H1 (cell line): ENCODE data around the gene DKK2. TPM values are rescaled to one million over a fixed set of nuclear protein-coding genes. Genes with fewer than 3 reads are reported as not detected.

Experiments
- CTCF ChIA-PET: fragments of 300-600 bp; sonication (Branson Sonifier 250); formaldehyde crosslinking; loops from one replicate; lab custom pipeline; 2021; ENCODE audit not compliant: partially characterized antibody; lab: Charles Lee
- POLR2A ChIA-PET: fragments of 300-600 bp; sonication (Branson Sonifier 250); formaldehyde crosslinking; loops from one replicate; lab custom pipeline; 2021; ENCODE audit warnings: inconsistent platforms; ENCODE audit not compliant: partially characterized antibody; lab: Charles Lee
- DNase-seq, 2 experiments: peaks; one replicate each; pipeline versions ENCODE4 v3.0.0 to v3.0.0-alpha.2; 2010 to 2022; ENCODE audit warnings: low spot score in 2 of 2, low read depth in 1 of 2, mixed read lengths in 1 of 2
- FAIRE-seq: peaks from 2 replicates; lab custom pipeline; 2011; peaks lifted over from hg19 to GRCh38; lab: Jason Lieb, UNC
- H2AFZ ChIP-seq: 2 replicates; pipeline ENCODE4 v1.8.1; 2012; ENCODE audit warnings: low read length, inconsistent platforms
- H2AK5ac ChIP-seq: 2 replicates; pipeline ENCODE4 v1.6.1; 2013; ENCODE audit warnings: low read depth, low read length
- H2BK120ac ChIP-seq: replicated peaks from 2 replicates; pipeline ENCODE3; 2013; ENCODE audit warnings: low read depth, low read length, inconsistent platforms
- H2BK12ac ChIP-seq: 2 replicates; pipeline ENCODE4 v1.6.1; 2013; ENCODE audit warnings: low read depth, low read length
- H2BK15ac ChIP-seq: 2 replicates; pipeline ENCODE4 v1.6.1; 2013; ENCODE audit warnings: low read length
- H2BK20ac ChIP-seq: 2 replicates; pipeline ENCODE4 v1.6.1; 2013; ENCODE audit warnings: low read length
- H2BK5ac ChIP-seq: 2 replicates; pipeline ENCODE4 v1.6.1; 2013; ENCODE audit warnings: low read depth, low read length
- H3K14ac ChIP-seq: 2 replicates; pipeline ENCODE4 v1.6.1; 2013; ENCODE audit warnings: inconsistent platforms; ENCODE audit not compliant: insufficient read length
- H3K18ac ChIP-seq: 2 replicates; pipeline ENCODE4 v1.6.1; 2013; ENCODE audit warnings: low read length; ENCODE audit errors: extremely low read depth
- H3K23ac ChIP-seq: 2 replicates; pipeline ENCODE4 v1.6.1; 2013; ENCODE audit warnings: inconsistent platforms; ENCODE audit not compliant: insufficient read length
- H3K23me2 ChIP-seq: 2 replicates; pipeline ENCODE4 v1.6.1; 2013; ENCODE audit warnings: low read depth, low read length
- H3K27ac ChIP-seq: 2 replicates; pipeline ENCODE4 v1.6.1; 2011; ENCODE audit warnings: low read depth, low read length, inconsistent platforms
- H3K27me3 ChIP-seq, 4 experiments: replicated peaks in 1 of 4; 1 replicate in 1 of 4; 2 replicates in 3 of 4; pipeline versions ENCODE4 v1.6.1 to v1.8.1; 2011 to 2013; ENCODE audit warnings: low read length in 3 of 4, mild to moderate bottlenecking in 3 of 4, inconsistent platforms in 2 of 4, mixed read lengths in 2 of 4, moderate library complexity in 1 of 4; ENCODE audit not compliant: control insufficient read depth in 3 of 4, insufficient read depth in 3 of 4; ENCODE audit errors: extremely low read depth in 1 of 4
- H3K36me3 ChIP-seq, 4 experiments: 2 replicates each; pipeline versions ENCODE4 v1.6.1 to v1.8.1; 2011 to 2013; ENCODE audit warnings: mild to moderate bottlenecking in 4 of 4, low read length in 3 of 4, moderate library complexity in 2 of 4, control low read depth in 1 of 4, inconsistent platforms in 1 of 4; ENCODE audit not compliant: insufficient read depth in 4 of 4, control insufficient read depth in 2 of 4
- H3K4ac ChIP-seq: replicated peaks from 2 replicates; pipeline ENCODE3; 2013; ENCODE audit warnings: low read length, low read depth, mixed read lengths, inconsistent platforms; ENCODE audit not compliant: insufficient read length
- H3K4me1 ChIP-seq, 4 experiments: replicated peaks in 1 of 4; 1 replicate in 1 of 4; 2 replicates in 3 of 4; pipeline versions ENCODE4 v1.6.1 to v1.8.1; 2011 to 2013; ENCODE audit warnings: low read length in 3 of 4, inconsistent platforms in 2 of 4, mixed read lengths in 1 of 4; ENCODE audit not compliant: insufficient read depth in 4 of 4, control insufficient read depth in 3 of 4
- H3K4me2 ChIP-seq, 2 experiments: 2 replicates each; pipeline versions ENCODE4 v1.6.1 to v1.8.1; 2011 to 2013; ENCODE audit warnings: low read depth in 2 of 2, low read length in 2 of 2, control low read depth in 1 of 2, inconsistent platforms in 1 of 2, mild to moderate bottlenecking in 1 of 2; ENCODE audit not compliant: insufficient read depth in 1 of 2
- H3K4me3 ChIP-seq, 4 experiments: fragments of 200-600, 300-600 bp in 1 of 4; sonication (generic), shearing (Covaris generic), sonication (Bioruptor Twin) in 1 of 4; 2 replicates each; pipeline versions ENCODE4 v1.5.1 to v1.8.1; 2011 to 2016; ENCODE audit warnings: low read length in 4 of 4, low read depth in 3 of 4, control low read depth in 2 of 4, inconsistent platforms in 2 of 4, mild to moderate bottlenecking in 2 of 4, mixed read lengths in 1 of 4, moderate library complexity in 1 of 4; ENCODE audit not compliant: insufficient read depth in 2 of 4; ENCODE audit errors: extremely low read depth in 1 of 4
- H3K56ac ChIP-seq: replicated peaks from 2 replicates; pipeline ENCODE3; 2013; ENCODE audit warnings: low read depth, mild to moderate bottlenecking, mixed read lengths, low read length, inconsistent platforms; ENCODE audit not compliant: insufficient read length
- H3K79me1 ChIP-seq: 2 replicates; pipeline ENCODE4 v1.6.1; 2013; ENCODE audit warnings: low read depth, low read length, control low read depth
- H3K79me2 ChIP-seq, 2 experiments: 2 replicates each; pipeline versions ENCODE4 v1.6.1 to v1.8.1; 2012 to 2013; ENCODE audit warnings: low read length in 2 of 2, mild to moderate bottlenecking in 2 of 2, inconsistent platforms in 1 of 2; ENCODE audit not compliant: insufficient read depth in 2 of 2, control insufficient read depth in 1 of 2
- H3K9ac ChIP-seq, 4 experiments: replicated peaks in 1 of 4; 1 replicate in 1 of 4; 2 replicates in 3 of 4; pipeline versions ENCODE4 v1.6.1 to v1.8.1; 2011 to 2013; ENCODE audit warnings: low read depth in 3 of 4, low read length in 3 of 4, control low read depth in 2 of 4, mild to moderate bottlenecking in 2 of 4, moderate library complexity in 2 of 4, inconsistent platforms in 1 of 4; ENCODE audit errors: extremely low read depth in 1 of 4
- H3K9me3 ChIP-seq, 2 experiments: 2 replicates each; pipeline versions ENCODE4 v1.6.1 to v1.8.1; 2012 to 2013; ENCODE audit warnings: mild to moderate bottlenecking in 2 of 2, moderate library complexity in 2 of 2, control low read depth in 1 of 2, inconsistent platforms in 1 of 2, low read depth in 1 of 2, low read length in 1 of 2, mixed read lengths in 1 of 2; ENCODE audit not compliant: insufficient read depth in 2 of 2
- H4K20me1 ChIP-seq, 2 experiments: replicated peaks in 1 of 2; 2 replicates each; pipeline versions ENCODE3 to v1.8.1; 2011 to 2013; ENCODE audit warnings: inconsistent platforms in 2 of 2, low read length in 2 of 2, mild to moderate bottlenecking in 1 of 2; ENCODE audit not compliant: insufficient read depth in 2 of 2, control insufficient read depth in 1 of 2
- H4K5ac ChIP-seq: 2 replicates; pipeline ENCODE4 v1.6.1; 2013; ENCODE audit warnings: low read length, low read depth, mixed read lengths, inconsistent platforms; ENCODE audit not compliant: insufficient read length
- H4K8ac ChIP-seq: 2 replicates; pipeline ENCODE4 v1.8.0; 2013; ENCODE audit warnings: mild to moderate bottlenecking, moderate library complexity, low read length, inconsistent platforms; ENCODE audit not compliant: insufficient read depth; ENCODE audit errors: extremely low read depth
- H4K91ac ChIP-seq: replicated peaks from 2 replicates; pipeline ENCODE3; 2013; ENCODE audit warnings: low read length, mixed read lengths, inconsistent platforms; ENCODE audit not compliant: insufficient read length
- CHD1 ChIP-seq: IDR thresholded peaks from 2 replicates; pipeline ENCODE4 v1.6.1; 2012; ENCODE audit warnings: low read depth, low read length, improper control_type of control experiment
- KDM1A ChIP-seq: fragments of 200-600, 300-600 bp; sonication (generic); IDR thresholded peaks from 2 replicates; pipeline ENCODE4 v1.7.1; 2016; ENCODE audit warnings: mild to moderate bottlenecking, low read length, borderline replicate concordance
- POLR2AphosphoS5 ChIP-seq: IDR thresholded peaks from 2 replicates; pipeline ENCODE4 v1.6.1; 2011; ENCODE audit warnings: low read depth, low read length
- POU5F1 ChIP-seq: IDR thresholded peaks from 2 replicates; pipeline ENCODE4 v1.6.1; 2011; ENCODE audit warnings: low read depth, mild to moderate bottlenecking, low read length, moderate library complexity
- RBBP5 ChIP-seq: IDR thresholded peaks from 2 replicates; pipeline ENCODE4 v1.7.1; 2012; ENCODE audit warnings: low read depth, mild to moderate bottlenecking, inconsistent platforms, low read length, moderate library complexity, borderline replicate concordance
- RNF2 ChIP-seq: fragments of 200-900, 300-1000 bp; sonication (generic); IDR thresholded peaks from 2 replicates; pipeline ENCODE4 v1.7.1; 2016; ENCODE audit warnings: borderline replicate concordance, low read depth, mild to moderate bottlenecking, antibody characterized with exemption, low read length; ENCODE audit not compliant: poor library complexity, severe bottlenecking; ENCODE audit errors: missing control alignments
- SAP30 ChIP-seq: fragments of 300-600 bp; sonication (generic); IDR thresholded peaks from 2 replicates; pipeline ENCODE4 v1.7.1; 2012; ENCODE audit warnings: low read length, moderate library complexity, mild to moderate bottlenecking, inconsistent platforms; ENCODE audit not compliant: insufficient read depth, insufficient replicate concordance
- SP1 ChIP-seq: IDR thresholded peaks from 2 replicates; pipeline ENCODE4 v1.6.1; 2011; ENCODE audit warnings: low read depth, low read length
- TBP ChIP-seq: IDR thresholded peaks from 2 replicates; pipeline ENCODE4 v1.6.1; 2011; ENCODE audit warnings: low read depth, low read length, improper control_type of control experiment
- WGBS, 2 experiments: shearing (Covaris generic) in 1 of 2; methylation state at CpG; one replicate each; pipeline versions ENCODE4 v1.1.6 to v1.1.7; 2013 to 2015; ENCODE audit warnings: low lambda C conversion rate in 2 of 2, mixed read lengths in 2 of 2, inconsistent platforms in 1 of 2, low coverage in 1 of 2, missing lambda C conversion rate in 1 of 2; ENCODE audit not compliant: insufficient replicate concordance in 2 of 2, insufficient coverage in 1 of 2, insufficient read length in 1 of 2; ENCODE audit errors: extremely low coverage in 1 of 2, missing lambda C conversion rate in 1 of 2; 5-methylcytosine and 5-hydroxymethylcytosine counted together
- long read RNA-seq, 2 experiments: library from RNA in 1 of 2; library from capped mRNA in 1 of 2; stranded (forward); transcript quantifications; one replicate each; pipeline ENCODE4 v2.0.0, GENCODE V29; 2021; ENCODE audit warnings: inconsistent platforms in 1 of 2
- polyA minus RNA-seq, 3 experiments: library from RNA; depleted of rRNA, polyadenylated mRNA; stranded (reverse); fragments of >200 nt; gene quantifications; 1 replicate in 2 of 3; 2 replicates in 1 of 3; pipeline ENCODE4 v1.2.3, GENCODE V29; 2011
- polyA plus RNA-seq, 7 experiments: library from polyadenylated mRNA; depleted of rRNA in 3 of 7; stranded (reverse) in 5 of 7; unstranded in 2 of 7; fragments of >200 nt in 5 of 7; fragments of 200-250 nt in 2 of 7; gene quantifications; 1 replicate in 5 of 7; 2 replicates in 1 of 7; 4 replicates in 1 of 7; pipeline versions ENCODE4 v1.2.1 to v1.2.3, GENCODE V29; 2011 to 2013; ENCODE audit warnings: missing spikeins in 2 of 7, mixed read lengths in 2 of 7
- total RNA-seq: library from RNA; stranded (reverse); fragmentation: NEBNext Ultra II Directional; extraction: Animal tissue kit (Norgen Biotek cat#: 25700); gene quantifications from 2 replicates; pipeline ENCODE4 v1.2.1, GENCODE V29; 2021

DKK2 gene
- 0.13 and 0.34 TPM in 2 replicates for total RNA-seq
- 0.09 and 0.14 TPM in 2 replicates for polyA plus RNA-seq (2011; rRNA removed)
- polyA plus RNA-seq (2011; cell fraction: cytosol; rRNA removed): 0.16 TPM
- polyA plus RNA-seq (2011; cell fraction: nucleus; rRNA removed): 0.16 TPM
- polyA plus RNA-seq (2012, experiment 1 of 2): 0.27 to 0.84 TPM (median 0.41 TPM) in 4 replicates
- not detected for polyA plus RNA-seq (2012, experiment 2 of 2)
- polyA plus RNA-seq (2013, experiment 1 of 2): 0.10 TPM
- polyA plus RNA-seq (2013, experiment 2 of 2): 0.13 TPM
- polyA minus RNA-seq (2011; rRNA and poly(A)+ RNA removed): 0.06 and 0.07 TPM in 2 replicates
- polyA minus RNA-seq (2011; cell fraction: cytosol; rRNA and poly(A)+ RNA removed): not detected
- 0.20 TPM for polyA minus RNA-seq (2011; cell fraction: nucleus; rRNA and poly(A)+ RNA removed)
- long read RNA-seq, experiment 1, partial matches to known transcripts: 0 of 2 reads
- long read RNA-seq, experiment 1, other reads (novel, unspliced or antisense): 1 of 2 reads
- long read RNA-seq, experiment 2: 0 reads

DNA sequence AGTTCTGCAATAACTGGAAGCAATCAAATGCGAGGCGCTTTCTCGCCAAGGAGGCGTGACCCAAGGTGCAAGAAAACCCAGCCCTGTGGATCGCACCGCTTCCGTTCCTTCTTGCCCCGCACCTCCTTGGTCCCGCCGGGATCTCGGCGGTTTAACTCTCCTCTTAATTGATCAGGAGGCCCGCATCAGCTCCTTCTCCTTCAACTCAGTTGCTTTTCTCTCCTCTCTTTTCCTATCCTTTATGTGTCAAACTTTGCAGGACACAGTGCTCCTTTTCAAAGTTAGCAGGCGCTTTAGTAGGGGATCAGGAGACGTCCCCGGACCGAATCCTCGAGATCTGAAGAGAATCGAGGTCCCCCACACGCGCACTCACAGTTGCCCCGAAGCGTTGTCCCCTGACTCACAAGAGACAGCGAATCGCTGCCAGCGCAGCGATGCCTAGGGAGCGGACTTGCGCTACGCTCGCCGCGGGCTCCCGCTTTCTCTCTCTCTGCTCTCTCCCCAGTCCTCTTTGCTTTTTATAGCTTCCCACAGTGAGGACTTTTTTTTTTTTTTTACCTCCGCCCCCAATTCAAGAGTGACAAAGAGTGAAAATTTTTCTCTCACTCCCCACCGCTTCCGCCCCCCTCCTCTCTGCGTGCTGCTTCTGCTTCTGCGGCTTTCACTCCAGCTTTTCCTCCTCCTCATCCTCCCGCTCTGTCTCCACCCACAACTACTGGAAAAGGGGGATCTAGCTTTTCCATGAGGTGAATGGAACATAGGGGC lies at the start of gene DKK2:
Gene DKK2, minus strand, starts transcription at position 495 of the 765 bp plus-strand sequence. CDS start 722 bp downstream, outside the sequence.
- no peak within 1 kb of the TSS for H2BK12ac ChIP-seq
- peak within 1 kb of the TSS; percentile 37 to 63 (median 58) for H3K4me3 ChIP-seq
- H3K4ac ChIP-seq: no peak within 1 kb of the TSS
- no peak within 1 kb of the TSS for H3K18ac ChIP-seq
- no peaks in the 10 kb centered on the region for H3K9me3 ChIP-seq
- no peaks in the 10 kb centered on the region for H3K79me1 ChIP-seq
- no peak within 1 kb of the TSS for H3K9ac ChIP-seq
- FAIRE-seq: no peak
- H4K91ac ChIP-seq: no peak within 1 kb of the TSS
- H2BK20ac ChIP-seq: no peak within 1 kb of the TSS
- H3K23ac ChIP-seq: no peak within 1 kb of the TSS
- H3K23me2 ChIP-seq: peaks cover 18% of the 10 kb centered on the region
- peaks cover 0 to 13% (median 2%) of the 10 kb centered on the region in 4 experiments; a peak in 5 of 7 replicates for H3K4me1 ChIP-seq
- H3K36me3 ChIP-seq: no peaks in the 10 kb centered on the region
- H2AK5ac ChIP-seq: no peak within 1 kb of the TSS
- H3K4me2 ChIP-seq: peak within 1 kb of the TSS; percentile 90 to 99
- DNase-seq: peak in 1 of 2 experiments; percentile 57
- H3K14ac ChIP-seq: no peak within 1 kb of the TSS
- H3K27me3 ChIP-seq: peaks cover 25 to 46% (median 40%) of the 10 kb centered on the region in 4 experiments
- H4K20me1 ChIP-seq: no peaks in the 10 kb centered on the region
- CTCF ChIA-PET: interaction anchor here (0.6 to 9.9 kb wide), 30 partner anchors 8 to 613 kb away, joined by 3 to 86 read pairs (median 4); no protein-coding TSS in a partner anchor
- H2BK120ac ChIP-seq: no peak within 1 kb of the TSS
- H4K8ac ChIP-seq: no peak within 1 kb of the TSS; the same call in 1 of the 2 replicates
- no peak within 1 kb of the TSS for H4K5ac ChIP-seq
- H3K56ac ChIP-seq: no peak within 1 kb of the TSS
- 1% methylated on average over 33 of the region's 40 CpGs; no CpG with 5 or more reads in 1 of the 2 experiments for WGBS, 2 experiments
- H2BK15ac ChIP-seq: no peak within 1 kb of the TSS
- no peaks in the 10 kb centered on the region for H3K79me2 ChIP-seq
- H3K27ac ChIP-seq: no peak within 1 kb of the TSS
- peak within 1 kb of the TSS; percentile 11 for H2AFZ ChIP-seq
- POLR2A ChIA-PET: interaction anchor here (1.2 kb wide), 1 partner anchor 150 kb away, joined by 3 read pairs; no protein-coding TSS in a partner anchor
- H2BK5ac ChIP-seq: no peak within 1 kb of the TSS
- TF ChIP-seq POLR2AphosphoS5 (no peak), RNF2 (peak; percentile 13), SAP30 (no peak), RBBP5 (peak; percentile 51; the same call in 1 of the 2 replicates), POU5F1 (no peak), CHD1 (no peak), KDM1A (no peak), SP1 (no peak), TBP (no peak)
